Medulla oblongata (tissue), 1 donor: ENCODE measurements around the gene ZFAND2A.
"Not testable (repeated sequence)": the region's sequence is repeated elsewhere in the genome, so short reads cannot be mapped to it uniquely, and the experiment has no call there.

ENCODE experiments used
- DNase-seq: peaks from one replicate; pipeline ENCODE4 v3.0.0-alpha.2; 2015; ENCODE audit errors: extremely low spot score

Gene ZFAND2A

GRCh38 chr7:1175597-1175966, 15.6 kb upstream of the ZFAND2A start:
- no peak for DNase-seq

GRCh38 chr7:1174881-1175596, 15.0 kb upstream of the ZFAND2A start:
- DNase-seq: no peak

- DNase-seq: no peak
Measured at GRCh38 chr7:1174002-1174401, 14.0 kb upstream of the ZFAND2A start.

- no peak for DNase-seq
Measured at GRCh38 chr7:1172666-1173523, 12.9 kb upstream of the ZFAND2A start.

- not testable (repeated sequence) for DNase-seq
Measured at GRCh38 chr7:1171516-1171915, 11.5 kb upstream of the ZFAND2A start.

- DNase-seq: no peak
Measured at GRCh38 chr7:1170741-1171501, 10.9 kb upstream of the ZFAND2A start.

GRCh38 chr7:1169409-1170368, 9.7 kb upstream of the ZFAND2A start:
- DNase-seq: peak; percentile 89

- DNase-seq: no peak
Measured at GRCh38 chr7:1168422-1168821, 8.4 kb upstream of the ZFAND2A start.

- DNase-seq: no peak
Measured at GRCh38 chr7:1164436-1164835, 4.4 kb upstream of the ZFAND2A start.

GRCh38 chr7:1163121-1163520, 3.1 kb upstream of the ZFAND2A start:
- no peak for DNase-seq

- no peak for DNase-seq
Measured at GRCh38 chr7:1160670-1161021, 650 bp upstream of the ZFAND2A start.

- not testable (repeated sequence) for DNase-seq
Measured at GRCh38 chr7:1159231-1159630, 765 bp downstream of the ZFAND2A start.

GRCh38 chr7:1158203-1159126, 1.5 kb downstream of the ZFAND2A start:
- no peak for DNase-seq

- no peak for DNase-seq
Measured at GRCh38 chr7:1156782-1157535, 3.0 kb downstream of the ZFAND2A start.

- DNase-seq: not testable (repeated sequence)
Measured at GRCh38 chr7:1155818-1156781, 3.9 kb downstream of the ZFAND2A start.

GRCh38 chr7:1154172-1154739, 5.7 kb downstream of the ZFAND2A start:
- DNase-seq: no peak

- no peak for DNase-seq
Measured at GRCh38 chr7:1152492-1152891, 7.5 kb downstream of the ZFAND2A start.
